ENCODE results near the gene ELMOD3. TPM values are rescaled to one million over a fixed set of nuclear protein-coding genes. Genes with fewer than 3 reads are reported as not detected.

ELMOD3 gene
- total and polyA plus RNA-seq, 2 of the 8 experiments (the other 6 are each of a cell fraction or from before 2014, with no cell fraction given): 8.5 to 10.2 TPM

DNA sequence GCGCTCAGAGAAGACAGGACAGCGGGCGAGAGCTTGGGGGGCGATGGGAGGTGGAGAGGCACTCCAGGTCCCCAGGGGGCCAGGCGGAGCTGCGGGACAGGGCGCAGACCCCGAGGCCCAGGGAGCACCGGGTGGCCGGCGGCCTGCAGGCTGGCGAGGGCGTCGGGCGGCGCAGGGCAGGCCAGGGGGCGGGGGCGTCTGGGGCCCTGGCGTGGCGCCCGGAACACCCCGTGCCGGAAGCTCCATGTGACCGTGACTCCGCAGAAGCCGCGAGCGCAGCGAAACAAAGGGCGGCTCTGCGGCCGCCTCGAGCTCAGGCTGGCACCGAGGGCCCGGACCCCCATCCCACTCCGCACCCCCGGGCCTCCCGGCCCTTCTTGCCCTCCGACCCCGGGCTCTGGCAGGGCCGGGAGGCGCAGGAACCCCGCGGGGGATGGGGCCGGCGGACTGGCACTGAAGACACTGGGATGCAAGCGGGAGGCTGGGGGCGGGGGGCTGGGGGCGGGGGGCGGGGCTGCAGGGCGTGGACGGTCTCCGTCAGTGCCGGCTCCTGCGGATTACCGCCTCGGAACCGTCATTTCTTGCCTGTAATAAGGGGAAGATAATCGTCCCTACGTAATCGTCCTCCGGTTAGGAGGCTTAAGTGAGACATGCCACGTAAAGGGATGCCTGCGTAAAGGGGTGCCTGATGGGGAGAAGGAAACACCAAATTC is 83.1 kb downstream of the ELMOD3 start (continued):
- no peak for TF ChIP-seq JUND (IDR thresholded peaks at IDR 0.05; ENCODE audit: low read length)
- TF ChIP-seq, protein P1, sequence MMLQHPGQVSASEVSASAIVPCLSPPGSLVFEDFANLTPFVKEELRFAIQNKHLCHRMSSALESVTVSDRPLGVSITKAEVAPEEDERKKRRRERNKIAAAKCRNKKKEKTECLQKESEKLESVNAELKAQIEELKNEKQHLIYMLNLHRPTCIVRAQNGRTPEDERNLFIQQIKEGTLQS (IDR thresholded peaks at IDR 0.05; ENCODE audit: insufficient read depth, low read depth, low read length): no peak
- TF ChIP-seq, protein P2, sequence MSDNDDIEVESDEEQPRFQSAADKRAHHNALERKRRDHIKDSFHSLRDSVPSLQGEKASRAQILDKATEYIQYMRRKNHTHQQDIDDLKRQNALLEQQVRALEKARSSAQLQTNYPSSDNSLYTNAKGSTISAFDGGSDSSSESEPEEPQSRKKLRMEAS (IDR thresholded peaks at IDR 0.05): peak; percentile 93
- peak; percentile 51 for TF ChIP-seq TAF7 (optimal IDR thresholded peaks at IDR 0.05; ENCODE audit: borderline replicate concordance, low read depth, low read length)
- TF ChIP-seq MAFK (IDR thresholded peaks at IDR 0.05; ENCODE audit: low read depth, low read length): peak; percentile 80; the same call in 1 of the 2 replicates
- TF ChIP-seq SIX5 (IDR thresholded peaks at IDR 0.05; ENCODE audit: low read depth, low read length): no peak
- TF ChIP-seq, protein P3, sequence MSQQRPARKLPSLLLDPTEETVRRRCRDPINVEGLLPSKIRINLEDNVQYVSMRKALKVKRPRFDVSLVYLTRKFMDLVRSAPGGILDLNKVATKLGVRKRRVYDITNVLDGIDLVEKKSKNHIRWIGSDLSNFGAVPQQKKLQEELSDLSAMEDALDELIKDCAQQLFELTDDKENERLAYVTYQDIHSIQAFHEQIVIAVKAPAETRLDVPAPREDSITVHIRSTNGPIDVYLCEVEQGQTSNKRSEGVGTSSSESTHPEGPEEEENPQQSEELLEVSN (IDR thresholded peaks at IDR 0.05): peak; percentile 24; the same call in 1 of the 2 replicates
- TF ChIP-seq EZH2 (IDR thresholded peaks at IDR 0.05; ENCODE audit: low read depth, low read length, severe bottlenecking): no peak
- TF ChIP-seq KDM4A (IDR thresholded peaks at IDR 0.05; ENCODE audit: low read depth, low read length, severe bottlenecking): no peak

Measured in H1 (cell line).